ENCODE results near the gene C9orf152. TPM values are rescaled to one million over a fixed set of nuclear protein-coding genes. Genes with fewer than 3 reads are reported as not detected.
A peak's percentile ranks its signal among the peaks of the same experiment; 100 is the strongest.

C9orf152 gene
- total and polyA plus RNA-seq, 2 of the 13 experiments (the other 11 are each of a cell fraction or from before 2014, with no cell fraction given): 0.24 to 0.48 TPM

- TF ChIP-seq KMT2A (CRISPR knock-in tag; IDR thresholded peaks at IDR 0.05) (no peak), ZNF432 (CRISPR knock-in tag; IDR thresholded peaks at IDR 0.05; ENCODE audit: borderline replicate concordance) (no peak), ZBTB8A (CRISPR knock-in tag; IDR thresholded peaks at IDR 0.05; ENCODE audit: borderline replicate concordance, low read depth) (no peak), TOPORS (CRISPR knock-in tag; IDR thresholded peaks at IDR 0.05) (no peak), SRSF1 (optimal IDR thresholded peaks at IDR 0.05; ENCODE audit: low read depth, low read length) (no peak), ZBTB40 (IDR thresholded peaks at IDR 0.05) (no peak), ZBTB40 (CRISPR knock-in tag; IDR thresholded peaks at IDR 0.05) (no peak), SOX6 (IDR thresholded peaks at IDR 0.05) (no peak), SOX6 (CRISPR knock-in tag; IDR thresholded peaks at IDR 0.05) (peak; percentile 47), CAMTA2 (CRISPR knock-in tag; IDR thresholded peaks at IDR 0.05; ENCODE audit: borderline replicate concordance) (no peak), ZNF562 (CRISPR knock-in tag; IDR thresholded peaks at IDR 0.05; ENCODE audit: borderline replicate concordance) (no peak), ZNF781 (CRISPR knock-in tag; IDR thresholded peaks at IDR 0.05; ENCODE audit: borderline replicate concordance, not compliant biosample characterization) (no peak), MXD4 (CRISPR knock-in tag; IDR thresholded peaks at IDR 0.05) (peak; percentile 92), ZSCAN12 (CRISPR knock-in tag; IDR thresholded peaks at IDR 0.05) (no peak), HNRNPUL1 (IDR thresholded peaks at IDR 0.05; ENCODE audit: low read depth, low read length) (no peak), ZNF788 (CRISPR knock-in tag; IDR thresholded peaks at IDR 0.05; ENCODE audit: borderline replicate concordance) (peak; percentile 45)
- TF ChIP-seq, protein P1, sequence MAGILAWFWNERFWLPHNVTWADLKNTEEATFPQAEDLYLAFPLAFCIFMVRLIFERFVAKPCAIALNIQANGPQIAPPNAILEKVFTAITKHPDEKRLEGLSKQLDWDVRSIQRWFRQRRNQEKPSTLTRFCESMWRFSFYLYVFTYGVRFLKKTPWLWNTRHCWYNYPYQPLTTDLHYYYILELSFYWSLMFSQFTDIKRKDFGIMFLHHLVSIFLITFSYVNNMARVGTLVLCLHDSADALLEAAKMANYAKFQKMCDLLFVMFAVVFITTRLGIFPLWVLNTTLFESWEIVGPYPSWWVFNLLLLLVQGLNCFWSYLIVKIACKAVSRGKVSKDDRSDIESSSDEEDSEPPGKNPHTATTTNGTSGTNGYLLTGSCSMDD (CRISPR knock-in tag; IDR thresholded peaks at IDR 0.05): no peak
- TF ChIP-seq, protein P2, sequence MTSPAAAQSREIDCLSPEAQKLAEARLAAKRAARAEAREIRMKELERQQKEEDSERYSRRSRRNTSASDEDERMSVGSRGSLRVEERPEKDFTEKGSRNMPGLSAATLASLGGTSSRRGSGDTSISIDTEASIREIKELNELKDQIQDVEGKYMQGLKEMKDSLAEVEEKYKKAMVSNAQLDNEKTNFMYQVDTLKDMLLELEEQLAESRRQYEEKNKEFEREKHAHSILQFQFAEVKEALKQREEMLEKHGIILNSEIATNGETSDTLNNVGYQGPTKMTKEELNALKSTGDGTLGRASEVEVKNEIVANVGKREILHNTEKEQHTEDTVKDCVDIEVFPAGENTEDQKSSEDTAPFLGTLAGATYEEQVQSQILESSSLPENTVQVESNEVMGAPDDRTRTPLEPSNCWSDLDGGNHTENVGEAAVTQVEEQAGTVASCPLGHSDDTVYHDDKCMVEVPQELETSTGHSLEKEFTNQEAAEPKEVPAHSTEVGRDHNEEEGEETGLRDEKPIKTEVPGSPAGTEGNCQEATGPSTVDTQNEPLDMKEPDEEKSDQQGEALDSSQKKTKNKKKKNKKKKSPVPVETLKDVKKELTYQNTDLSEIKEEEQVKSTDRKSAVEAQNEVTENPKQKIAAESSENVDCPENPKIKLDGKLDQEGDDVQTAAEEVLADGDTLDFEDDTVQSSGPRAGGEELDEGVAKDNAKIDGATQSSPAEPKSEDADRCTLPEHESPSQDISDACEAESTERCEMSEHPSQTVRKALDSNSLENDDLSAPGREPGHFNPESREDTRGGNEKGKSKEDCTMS (CRISPR knock-in tag; conservative IDR thresholded peaks at IDR 0.05): no peak
Measured at GRCh38 chr9:110256380-110257096, 48.6 kb upstream of the C9orf152 start, which contains the start of gene TXN (continued).

Measured in HepG2 (cell line).